GM12891 (cell line): Measurements from ENCODE around the gene PTGER1.
"Not testable (repeated sequence)": the region's sequence is repeated elsewhere in the genome, so short reads cannot be mapped to it uniquely, and the experiment has no call there.

Experiments
- DNase-seq: peaks from one replicate; pipeline ENCODE4 v3.0.0; 2011; ENCODE audit warnings: low spot score; ENCODE audit not compliant: insufficient read length
- FAIRE-seq: peaks from 2 replicates; lab custom pipeline; 2011; peaks lifted over from hg19 to GRCh38; lab: Jason Lieb, UNC
- PAX5 ChIP-seq: IDR thresholded peaks from 2 replicates; pipeline ENCODE4 v1.6.1; 2011; ENCODE audit warnings: low read length, moderate library complexity, mild to moderate bottlenecking; ENCODE audit not compliant: insufficient read depth, severe bottlenecking
- POLR2A ChIP-seq: IDR thresholded peaks from 2 replicates; pipeline ENCODE4 v1.6.1; 2011; ENCODE audit warnings: low read depth, low read length, control low read depth
- POLR2AphosphoS5 ChIP-seq: IDR thresholded peaks from 2 replicates; pipeline ENCODE4 v1.6.1; 2011; ENCODE audit warnings: low read depth, low read length, control low read depth
- POU2F2 ChIP-seq: IDR thresholded peaks from 2 replicates; pipeline ENCODE4 v1.6.1; 2011; ENCODE audit warnings: low read depth, mild to moderate bottlenecking, control low read depth, low read length, moderate library complexity
- SPI1 ChIP-seq: IDR thresholded peaks from 2 replicates; pipeline ENCODE4 v1.6.1; 2011; ENCODE audit warnings: low read depth, low read length, control low read depth
- TAF1 ChIP-seq: IDR thresholded peaks from 2 replicates; pipeline ENCODE4 v1.6.1; 2011; ENCODE audit warnings: low read depth, low read length, control low read depth

Gene PTGER1

GRCh38 chr19:14460935-14461334 lies 14.2 kb downstream of the PTGER1 start:
- TF ChIP-seq POLR2AphosphoS5 (no peak), SPI1 (no peak), POLR2A (no peak), POU2F2 (no peak), TAF1 (no peak), PAX5 (no peak)
- no peak for FAIRE-seq
- no peak for DNase-seq

- DNase-seq (no peak), FAIRE-seq (no peak)
- no peak for TF ChIP-seq POLR2A
- TF ChIP-seq PAX5 = no peak
Measured at GRCh38 chr19:14459703-14460102, 15.5 kb downstream of the PTGER1 start.

GRCh38 chr19:14452303-14452702 lies 22.9 kb downstream of the PTGER1 start:
- DNase-seq, FAIRE-seq: not testable (repeated sequence)

GRCh38 chr19:14450876-14451275 lies 24.3 kb downstream of the PTGER1 start:
- TF ChIP-seq SPI1 (no peak), POLR2AphosphoS5 (no peak), POU2F2 (no peak), PAX5 (no peak), POLR2A (no peak)
- DNase-seq (no peak), FAIRE-seq (no peak)

- peak; percentile 45 for FAIRE-seq
- DNase-seq = peak; percentile 82
- no peak for TF ChIP-seq POU2F2
- no peak for TF ChIP-seq POLR2A
- no peak for TF ChIP-seq POLR2AphosphoS5
- TF ChIP-seq TAF1 = no peak
- TF ChIP-seq SPI1 = no peak
- no peak for TF ChIP-seq PAX5
Measured at GRCh38 chr19:14450168-14450874, 24.8 kb downstream of the PTGER1 start.

- TF ChIP-seq POLR2AphosphoS5 (no peak), SPI1 (no peak), PAX5 (no peak), TAF1 (no peak), POLR2A (no peak), POU2F2 (no peak)
- FAIRE-seq = no peak
Measured at GRCh38 chr19:14449321-14449720, 25.8 kb downstream of the PTGER1 start.

GRCh38 chr19:14446336-14447036 lies 28.7 kb downstream of the PTGER1 start:
- TF ChIP-seq POU2F2 (no peak), SPI1 (no peak), POLR2AphosphoS5 (no peak), PAX5 (no peak), TAF1 (no peak), POLR2A (no peak)
- DNase-seq (no peak), FAIRE-seq (no peak)

More at GRCh38 chr19:14449321-14449720, 25.8 kb downstream of the PTGER1 start:
- no peak for DNase-seq

GRCh38 chr19:14443632-14444216 lies 31.4 kb downstream of the PTGER1 start:
- DNase-seq (no peak), FAIRE-seq (peak; percentile 89)
- TF ChIP-seq POLR2A (no peak), POU2F2 (no peak), TAF1 (no peak), SPI1 (no peak), POLR2AphosphoS5 (no peak), PAX5 (no peak)

- TF ChIP-seq POU2F2 = no peak
- TF ChIP-seq POLR2A = no peak
- no peak for TF ChIP-seq SPI1
- FAIRE-seq = no peak
- DNase-seq = no peak
Measured at GRCh38 chr19:14442891-14443631, 32.1 kb downstream of the PTGER1 start.
